ENCODE data around the gene GGT5.

The GGT5 gene

GRCh38 chr22:24181996-24182899 lies 62.6 kb downstream of the GGT5 start:
- DNase-seq (ENCODE audit: low read depth), result no peak

- DNase-seq (ENCODE audit: low read depth), result no peak
These were observed 63.5 kb downstream of the GGT5 start, which contains the start of gene SUSD2 for GRCh38 chr22:24181088-24181995. TSS of gene SUSD2 (plus strand) at chr22:24181487. CDS start at chr22:24181520, 33 bp downstream.

- DNase-seq (ENCODE audit: low read depth), result no peak
These were observed 64.4 kb downstream of the GGT5 start for GRCh38 chr22:24180316-24181087.

- DNase-seq (ENCODE audit: low read depth), result no peak
These were observed 65.2 kb downstream of the GGT5 start for GRCh38 chr22:24179478-24180210.

- no peak for DNase-seq (ENCODE audit: low read depth)
These were observed 66.1 kb downstream of the GGT5 start for GRCh38 chr22:24178502-24179440.

- no peak for DNase-seq (ENCODE audit: low read depth)
These were observed 66.9 kb downstream of the GGT5 start for GRCh38 chr22:24178021-24178431.

GRCh38 chr22:24177456-24177855 lies 67.4 kb downstream of the GGT5 start:
- no peak for DNase-seq (ENCODE audit: low read depth)

- no peak for DNase-seq (ENCODE audit: low read depth)
These were observed 67.8 kb downstream of the GGT5 start for GRCh38 chr22:24177045-24177444.

- DNase-seq (ENCODE audit: low read depth), result no peak
These were observed 68.3 kb downstream of the GGT5 start for GRCh38 chr22:24176630-24177029.

GRCh38 chr22:24176040-24176439 lies 68.8 kb downstream of the GGT5 start:
- no peak for DNase-seq (ENCODE audit: low read depth)

GRCh38 chr22:24175160-24175808 lies 69.6 kb downstream of the GGT5 start:
- DNase-seq (ENCODE audit: low read depth), result peak; percentile 52

- DNase-seq (ENCODE audit: low read depth), result no peak
These were observed 73.1 kb downstream of the GGT5 start for GRCh38 chr22:24171822-24172221.

- no peak for DNase-seq (ENCODE audit: low read depth)
These were observed 74.2 kb downstream of the GGT5 start for GRCh38 chr22:24170632-24171031.

- no peak for DNase-seq (ENCODE audit: low read depth)
These were observed 74.7 kb downstream of the GGT5 start for GRCh38 chr22:24170188-24170587.

Measured in stimulated activated CD4-positive, alpha-beta T cell treated with anti-CD3 and anti-CD28 coated beads, Interleukin-2, amount 100 ng/mL, for 4 hours (primary cell).